Measurements from ENCODE around the gene CYB5A.

DNA sequence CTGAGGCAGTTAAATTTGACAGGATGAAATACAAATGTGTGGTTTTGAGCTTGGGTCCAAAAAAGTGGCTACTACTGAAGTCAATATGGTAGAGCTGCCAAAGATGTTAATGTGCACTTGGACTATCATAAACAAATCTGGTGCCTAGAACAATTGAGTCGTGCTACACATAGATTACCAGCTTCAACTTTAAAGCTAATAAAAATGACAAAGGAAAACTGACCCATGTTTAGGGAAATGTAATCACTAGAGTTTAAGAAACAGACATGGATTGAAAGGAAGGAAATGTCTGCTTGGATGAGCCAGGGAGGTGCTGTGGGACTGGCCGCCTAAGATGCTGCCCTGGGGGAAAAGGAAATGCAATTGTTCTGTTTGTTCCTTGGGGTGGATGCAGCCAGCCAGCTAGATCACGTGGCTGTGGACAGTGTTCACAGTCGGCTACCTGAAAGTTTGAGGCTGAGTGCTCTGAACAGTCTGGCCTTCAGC, 36.6 kb downstream of the CYB5A start:
- TF ChIP-seq, protein P1, sequence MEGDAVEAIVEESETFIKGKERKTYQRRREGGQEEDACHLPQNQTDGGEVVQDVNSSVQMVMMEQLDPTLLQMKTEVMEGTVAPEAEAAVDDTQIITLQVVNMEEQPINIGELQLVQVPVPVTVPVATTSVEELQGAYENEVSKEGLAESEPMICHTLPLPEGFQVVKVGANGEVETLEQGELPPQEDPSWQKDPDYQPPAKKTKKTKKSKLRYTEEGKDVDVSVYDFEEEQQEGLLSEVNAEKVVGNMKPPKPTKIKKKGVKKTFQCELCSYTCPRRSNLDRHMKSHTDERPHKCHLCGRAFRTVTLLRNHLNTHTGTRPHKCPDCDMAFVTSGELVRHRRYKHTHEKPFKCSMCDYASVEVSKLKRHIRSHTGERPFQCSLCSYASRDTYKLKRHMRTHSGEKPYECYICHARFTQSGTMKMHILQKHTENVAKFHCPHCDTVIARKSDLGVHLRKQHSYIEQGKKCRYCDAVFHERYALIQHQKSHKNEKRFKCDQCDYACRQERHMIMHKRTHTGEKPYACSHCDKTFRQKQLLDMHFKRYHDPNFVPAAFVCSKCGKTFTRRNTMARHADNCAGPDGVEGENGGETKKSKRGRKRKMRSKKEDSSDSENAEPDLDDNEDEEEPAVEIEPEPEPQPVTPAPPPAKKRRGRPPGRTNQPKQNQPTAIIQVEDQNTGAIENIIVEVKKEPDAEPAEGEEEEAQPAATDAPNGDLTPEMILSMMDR (IDR thresholded peaks at IDR 0.05): no peak
- TF ChIP-seq ZFX (IDR thresholded peaks at IDR 0.05; ENCODE audit: borderline replicate concordance): no peak

Measured in 22Rv1 (cell line).